ENCODE data around the gene CA10.

CA10 gene

GRCh38 chr17:51733166-51733565 lies 425.3 kb downstream of the CA10 start:
- TF ChIP-seq, protein P1, sequence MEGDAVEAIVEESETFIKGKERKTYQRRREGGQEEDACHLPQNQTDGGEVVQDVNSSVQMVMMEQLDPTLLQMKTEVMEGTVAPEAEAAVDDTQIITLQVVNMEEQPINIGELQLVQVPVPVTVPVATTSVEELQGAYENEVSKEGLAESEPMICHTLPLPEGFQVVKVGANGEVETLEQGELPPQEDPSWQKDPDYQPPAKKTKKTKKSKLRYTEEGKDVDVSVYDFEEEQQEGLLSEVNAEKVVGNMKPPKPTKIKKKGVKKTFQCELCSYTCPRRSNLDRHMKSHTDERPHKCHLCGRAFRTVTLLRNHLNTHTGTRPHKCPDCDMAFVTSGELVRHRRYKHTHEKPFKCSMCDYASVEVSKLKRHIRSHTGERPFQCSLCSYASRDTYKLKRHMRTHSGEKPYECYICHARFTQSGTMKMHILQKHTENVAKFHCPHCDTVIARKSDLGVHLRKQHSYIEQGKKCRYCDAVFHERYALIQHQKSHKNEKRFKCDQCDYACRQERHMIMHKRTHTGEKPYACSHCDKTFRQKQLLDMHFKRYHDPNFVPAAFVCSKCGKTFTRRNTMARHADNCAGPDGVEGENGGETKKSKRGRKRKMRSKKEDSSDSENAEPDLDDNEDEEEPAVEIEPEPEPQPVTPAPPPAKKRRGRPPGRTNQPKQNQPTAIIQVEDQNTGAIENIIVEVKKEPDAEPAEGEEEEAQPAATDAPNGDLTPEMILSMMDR (conservative IDR thresholded peaks at IDR 0.05; ENCODE audit: low read depth, low read length): no peak
- Histone ChIP-seq H3K79me2 (ENCODE audit: insufficient read depth, low read depth) (no peaks in the 10 kb centered on the region), H3K4me2 (no peak overlapping the region), H3K4me3 (IDR thresholded peaks at IDR 0.05; ENCODE audit: insufficient read depth, low read depth, low read length) (no peak overlapping the region), H4K20me1 (ENCODE audit: insufficient read depth) (no peaks in the 10 kb centered on the region), H3K36me3 (ENCODE audit: insufficient read depth) (no peaks in the 10 kb centered on the region), H3K27me3 (ENCODE audit: insufficient read depth, low read depth) (no peaks in the 10 kb centered on the region), H3K27ac (no peak overlapping the region), H3K4me1 (ENCODE audit: low read depth, poor library complexity, severe bottlenecking) (no peaks in the 10 kb centered on the region), H3K9ac (no peak overlapping the region), H2AFZ (ENCODE audit: low read depth) (no peak overlapping the region)

DNA sequence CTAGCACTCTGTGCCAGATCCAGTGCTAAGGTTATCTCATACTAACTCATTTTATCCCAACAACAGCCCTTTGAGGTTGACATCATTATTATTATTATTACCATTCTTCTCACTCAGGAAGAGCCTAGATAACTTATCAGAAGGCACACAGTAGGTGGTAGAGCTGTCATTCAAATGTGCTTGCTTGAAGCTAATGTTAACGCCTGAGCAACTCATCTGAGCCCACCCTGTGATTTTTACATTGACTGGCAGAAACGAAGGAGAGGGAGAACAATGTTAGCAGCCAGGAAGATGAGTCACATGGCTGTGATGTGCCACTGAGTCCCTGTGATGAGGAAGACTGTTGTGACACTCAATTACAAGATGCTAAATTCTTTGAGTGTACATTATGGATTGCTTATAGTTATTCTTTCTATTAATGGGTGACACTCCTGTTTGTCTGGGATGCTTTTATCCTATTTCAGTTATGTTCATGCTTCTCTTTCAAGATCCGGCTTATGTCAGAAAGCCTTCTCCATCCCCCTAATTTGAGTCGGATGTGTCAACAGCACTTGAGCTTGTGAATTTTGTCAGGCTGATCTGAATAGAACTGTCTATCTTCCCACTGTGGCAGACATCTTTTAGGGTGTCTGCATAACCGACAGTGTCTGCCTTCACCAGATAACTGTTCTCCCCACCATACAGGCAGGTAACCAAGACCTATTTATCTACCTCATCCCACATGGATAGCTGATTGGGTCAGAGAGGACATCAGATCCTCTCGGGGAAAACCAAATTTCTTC lies 426.4 kb downstream of the CA10 start:
- Histone ChIP-seq H3K4me1 (ENCODE audit: low read depth, poor library complexity, severe bottlenecking) (no peaks in the 10 kb centered on the region), H3K9ac (no peak overlapping the region), H3K27me3 (ENCODE audit: insufficient read depth, low read depth) (no peaks in the 10 kb centered on the region), H3K27ac (no peak overlapping the region), H3K79me2 (ENCODE audit: insufficient read depth, low read depth) (no peaks in the 10 kb centered on the region), H3K36me3 (ENCODE audit: insufficient read depth) (no peaks in the 10 kb centered on the region), H3K4me3 (IDR thresholded peaks at IDR 0.05; ENCODE audit: insufficient read depth, low read depth, low read length) (no peak overlapping the region), H3K4me2 (no peak overlapping the region), H2AFZ (ENCODE audit: low read depth) (no peak overlapping the region), H4K20me1 (ENCODE audit: insufficient read depth) (no peaks in the 10 kb centered on the region)
- TF ChIP-seq, protein P1 (conservative IDR thresholded peaks at IDR 0.05; ENCODE audit: low read depth, low read length): no peak

DNA sequence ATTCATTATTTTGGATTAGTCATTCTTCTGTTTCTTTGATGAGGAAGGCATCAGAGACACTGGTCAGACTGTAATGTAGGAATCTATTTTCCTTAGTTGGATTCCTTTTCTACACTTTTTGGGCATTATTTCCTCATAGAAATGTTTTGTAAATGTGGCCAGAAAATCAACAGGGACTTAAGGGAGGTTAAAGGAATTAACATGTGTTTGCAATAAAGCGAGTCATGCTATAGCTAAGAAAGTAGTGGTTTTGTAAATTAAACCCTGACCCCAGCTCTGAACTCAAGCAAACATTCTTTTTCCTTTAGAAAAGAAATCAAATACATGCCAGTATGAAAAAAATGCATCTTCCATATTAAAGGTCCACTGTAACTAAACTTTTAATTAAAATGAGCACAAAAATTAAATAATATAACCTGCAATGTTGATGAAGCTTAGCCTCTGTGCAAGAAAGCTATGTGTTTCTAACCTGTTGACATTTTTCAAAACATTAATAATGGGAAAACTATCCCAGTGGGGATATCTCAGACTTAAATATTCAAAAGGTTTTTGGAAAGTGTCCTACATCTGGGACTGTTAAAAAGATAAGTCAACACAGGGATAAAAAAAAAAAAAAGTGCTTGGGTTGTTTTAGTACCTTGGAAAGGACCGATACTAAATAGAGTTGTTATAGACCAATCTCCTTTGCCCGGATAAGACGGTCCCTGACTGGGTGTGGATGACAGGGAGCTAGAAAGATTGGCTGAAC lies 428.0 kb downstream of the CA10 start:
- Histone ChIP-seq H3K9ac (no peak overlapping the region), H3K36me3 (ENCODE audit: insufficient read depth) (no peaks in the 10 kb centered on the region), H3K4me2 (no peak overlapping the region), H3K4me3 (IDR thresholded peaks at IDR 0.05; ENCODE audit: insufficient read depth, low read depth, low read length) (no peak overlapping the region), H3K79me2 (ENCODE audit: insufficient read depth, low read depth) (no peaks in the 10 kb centered on the region), H3K27ac (no peak overlapping the region), H4K20me1 (ENCODE audit: insufficient read depth) (no peaks in the 10 kb centered on the region), H2AFZ (ENCODE audit: low read depth) (no peak overlapping the region), H3K4me1 (ENCODE audit: low read depth, poor library complexity, severe bottlenecking) (no peaks in the 10 kb centered on the region), H3K27me3 (ENCODE audit: insufficient read depth, low read depth) (no peaks in the 10 kb centered on the region)
- TF ChIP-seq, protein P1 (conservative IDR thresholded peaks at IDR 0.05; ENCODE audit: low read depth, low read length): no peak

DNA sequence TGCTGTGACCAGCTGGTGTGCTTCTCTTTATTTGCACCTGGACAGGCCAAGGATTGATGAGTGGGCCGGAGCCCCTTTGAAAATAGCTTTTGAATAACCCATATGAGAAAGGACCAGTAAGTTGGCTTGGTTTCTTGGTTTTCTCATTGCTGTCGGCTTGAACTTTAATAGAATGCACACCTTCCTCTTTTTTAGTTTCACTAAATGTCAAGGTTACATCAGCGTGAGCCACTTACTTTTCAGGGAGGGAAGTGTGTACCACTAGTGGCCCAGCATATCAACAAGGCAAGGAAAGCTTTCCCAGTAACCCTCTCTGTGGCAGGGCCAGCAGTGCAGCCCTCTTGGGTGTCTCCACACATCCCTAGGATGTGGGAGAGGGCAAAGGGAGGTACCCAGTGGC lies 433.3 kb downstream of the CA10 start:
- no peaks in the 10 kb centered on the region for H3K36me3 ChIP-seq (ENCODE audit: insufficient read depth)
- H3K27me3 ChIP-seq (ENCODE audit: insufficient read depth, low read depth): no peaks in the 10 kb centered on the region
- H3K9ac ChIP-seq: no peak overlapping the region
- H3K4me2 ChIP-seq: no peak overlapping the region
- H3K4me1 ChIP-seq (ENCODE audit: low read depth, poor library complexity, severe bottlenecking): no peaks in the 10 kb centered on the region
- H4K20me1 ChIP-seq (ENCODE audit: insufficient read depth): no peaks in the 10 kb centered on the region
- no peaks in the 10 kb centered on the region for H3K79me2 ChIP-seq (ENCODE audit: insufficient read depth, low read depth)
- H2AFZ ChIP-seq (ENCODE audit: low read depth): no peak overlapping the region
- no peak overlapping the region for H3K4me3 ChIP-seq (IDR thresholded peaks at IDR 0.05; ENCODE audit: insufficient read depth, low read depth, low read length)
- TF ChIP-seq, protein P1 (conservative IDR thresholded peaks at IDR 0.05; ENCODE audit: low read depth, low read length): no peak
- H3K27ac ChIP-seq: no peak overlapping the region
